Right lobe of liver (tissue), 4 donors: ENCODE results near the gene TTC39C.

Source experiments
- CTCF ChIP-seq, 4 donors: fragments of 200-600 bp in 3 of 4; fragments of 450-650 bp in 1 of 4; IDR thresholded peaks; one replicate each; pipeline versions ENCODE4 v1.5.1 to v1.8.0; 2016 to 2022; ENCODE audit warnings: antibody characterized with exemption in 4 of 4, mild to moderate bottlenecking in 2 of 4
- POLR2A ChIP-seq: fragments of 450-650 bp; IDR thresholded peaks from one replicate; pipeline ENCODE4 v1.6.1; 2017; ENCODE audit warnings: antibody characterized with exemption, mild to moderate bottlenecking
- donor health status: DM: no; HTN: no; CAD: no.
- donor health status: DM: no; HTN: no; CAD: no.
- donor health status: DM: no; HTN: yes; CAD: no.

- TF ChIP-seq CTCF (IDR thresholded peaks at IDR 0.05) (no peak), POLR2A (no peak)
Observed at GRCh38 chr18:24078391-24078790, 63.8 kb downstream of the TTC39C start.
